Raji (cell line): Measurements from ENCODE around the gene MNAT1.

Experiments
- POLR2A ChIP-seq: IDR thresholded peaks from 2 replicates; pipeline ENCODE4 v1.6.1; 2011; ENCODE audit warnings: low read depth, low read length, control low read depth; ENCODE audit not compliant: insufficient read depth

Gene MNAT1

GRCh38 chr14:60922050-60922449, 187.5 kb downstream of the MNAT1 start:
- TF ChIP-seq POLR2A: no peak

GRCh38 chr14:60925286-60925685, 190.7 kb downstream of the MNAT1 start:
- no peak for TF ChIP-seq POLR2A

GRCh38 chr14:60926002-60926401, 191.4 kb downstream of the MNAT1 start:
- TF ChIP-seq POLR2A: no peak

- TF ChIP-seq POLR2A: no peak
These were observed 196.7 kb downstream of the MNAT1 start for GRCh38 chr14:60931218-60931617.

GRCh38 chr14:60933920-60934655, 199.5 kb downstream of the MNAT1 start:
- no peak for TF ChIP-seq POLR2A

GRCh38 chr14:60935319-60935718, 200.8 kb downstream of the MNAT1 start:
- no peak for TF ChIP-seq POLR2A

- no peak for TF ChIP-seq POLR2A
These were observed 209.1 kb downstream of the MNAT1 start for GRCh38 chr14:60943637-60944032.

GRCh38 chr14:60944204-60944603, 209.6 kb downstream of the MNAT1 start:
- no peak for TF ChIP-seq POLR2A

- TF ChIP-seq POLR2A: no peak
These were observed 211.4 kb downstream of the MNAT1 start for GRCh38 chr14:60945984-60946383.

GRCh38 chr14:60946773-60947172, 212.2 kb downstream of the MNAT1 start:
- no peak for TF ChIP-seq POLR2A

GRCh38 chr14:60951776-60952435, 217.3 kb downstream of the MNAT1 start:
- TF ChIP-seq POLR2A: no peak

GRCh38 chr14:60956202-60956601, 221.6 kb downstream of the MNAT1 start:
- no peak for TF ChIP-seq POLR2A

GRCh38 chr14:60956632-60957031, 222.1 kb downstream of the MNAT1 start:
- no peak for TF ChIP-seq POLR2A

GRCh38 chr14:60958146-60958545, 223.6 kb downstream of the MNAT1 start:
- no peak for TF ChIP-seq POLR2A

- no peak for TF ChIP-seq POLR2A
These were observed 229.2 kb downstream of the MNAT1 start for GRCh38 chr14:60963761-60964160.

- no peak for TF ChIP-seq POLR2A
These were observed 230.3 kb downstream of the MNAT1 start for GRCh38 chr14:60964904-60965303.

- TF ChIP-seq POLR2A: no peak
These were observed 230.8 kb downstream of the MNAT1 start for GRCh38 chr14:60965402-60965801.

- TF ChIP-seq POLR2A: no peak
These were observed 233.5 kb downstream of the MNAT1 start for GRCh38 chr14:60968099-60968498.
